Smooth muscle cell (in vitro differentiated cells): ENCODE data around the gene PMEPA1. TPM values are rescaled to one million over a fixed set of nuclear protein-coding genes. Genes with fewer than 3 reads are reported as not detected.

Source experiments
- DNase-seq: peaks from one replicate; lab custom pipeline; 2025; ENCODE audit not compliant: unreplicated experiment; lab: John Stamatoyannopoulos, UW
- H2AFZ ChIP-seq: fragments of 200-600 bp; sonication (generic); 2 replicates; pipeline ENCODE4 v1.6.0; 2016; ENCODE audit warnings: antibody characterized with exemption, low read depth, mild to moderate bottlenecking
- H3F3A ChIP-seq: fragments of 200-600 bp; sonication (generic); 2 replicates; pipeline ENCODE4 v1.6.0; 2017; ENCODE audit warnings: antibody characterized with exemption, low read depth
- H3K27ac ChIP-seq: fragments of 200-600 bp; sonication (generic); 2 replicates; pipeline ENCODE4 v1.5.1; 2016; ENCODE audit warnings: low read depth, mild to moderate bottlenecking
- H3K27me3 ChIP-seq: fragments of 200-600 bp; sonication (generic); 2 replicates; pipeline ENCODE4 v1.6.1; 2016; ENCODE audit warnings: low read depth, mild to moderate bottlenecking
- H3K36me3 ChIP-seq: fragments of 200-600 bp; sonication (generic); 2 replicates; pipeline ENCODE4 v1.5.1; 2016; ENCODE audit warnings: low read depth
- H3K4me1 ChIP-seq: fragments of 200-600 bp; sonication (generic); 2 replicates; pipeline ENCODE4 v1.5.1; 2016; ENCODE audit warnings: low read depth
- H3K4me2 ChIP-seq: fragments of 200-600 bp; sonication (generic); 2 replicates; pipeline ENCODE4 v1.6.0; 2016; ENCODE audit warnings: mild to moderate bottlenecking
- H3K4me3 ChIP-seq: fragments of 200-600 bp; sonication (generic); 2 replicates; pipeline ENCODE4 v1.5.1; 2016; ENCODE audit warnings: mild to moderate bottlenecking
- H3K79me2 ChIP-seq: fragments of 200-600 bp; sonication (generic); 2 replicates; pipeline ENCODE4 v1.6.0; 2016; ENCODE audit warnings: low read depth, mild to moderate bottlenecking
- H3K9ac ChIP-seq: fragments of 200-600 bp; sonication (generic); 2 replicates; pipeline ENCODE4 v1.6.0; 2016; ENCODE audit warnings: low read depth
- H3K9me3 ChIP-seq: fragments of 200-600 bp; sonication (generic); replicated peaks from 2 replicates; pipeline ENCODE4 v1.5.1; 2016; ENCODE audit warnings: low read depth
- H4K20me1 ChIP-seq: fragments of 200-600 bp; sonication (generic); 2 replicates; pipeline ENCODE4 v1.6.0; 2016; ENCODE audit warnings: low read depth
- WGBS: methylation state at CpG from one replicate; pipeline ENCODE4 v1.1.7; 2016; ENCODE audit warnings: low lambda C conversion rate; 5-methylcytosine and 5-hydroxymethylcytosine counted together
- polyA plus RNA-seq: library from polyadenylated mRNA; unstranded; fragments of >200 nt; fragmentation: Nextera tagmentation; extraction: Ambion mirVana; gene quantifications from 2 replicates; pipeline ENCODE4 v1.2.1, GENCODE V29; 2016
- total RNA-seq: library from RNA; depleted of rRNA; stranded (reverse); fragments of >200 nt; gene quantifications from 2 replicates; pipeline ENCODE4 v1.2.3, GENCODE V29; 2014
- TF ChIP-seq, protein P1 (sequence below): fragments of 200-600 bp; sonication (generic); IDR thresholded peaks from 2 replicates; pipeline ENCODE4 v1.5.1; 2017; ENCODE audit warnings: borderline replicate concordance, mild to moderate bottlenecking, antibody characterized with exemption; ENCODE audit not compliant: insufficient read depth, poor library complexity, severe bottlenecking

Gene PMEPA1
- total and polyA plus RNA-seq, 2 experiments from 2014 or later: 37.2 to 81.9 TPM

DNA sequence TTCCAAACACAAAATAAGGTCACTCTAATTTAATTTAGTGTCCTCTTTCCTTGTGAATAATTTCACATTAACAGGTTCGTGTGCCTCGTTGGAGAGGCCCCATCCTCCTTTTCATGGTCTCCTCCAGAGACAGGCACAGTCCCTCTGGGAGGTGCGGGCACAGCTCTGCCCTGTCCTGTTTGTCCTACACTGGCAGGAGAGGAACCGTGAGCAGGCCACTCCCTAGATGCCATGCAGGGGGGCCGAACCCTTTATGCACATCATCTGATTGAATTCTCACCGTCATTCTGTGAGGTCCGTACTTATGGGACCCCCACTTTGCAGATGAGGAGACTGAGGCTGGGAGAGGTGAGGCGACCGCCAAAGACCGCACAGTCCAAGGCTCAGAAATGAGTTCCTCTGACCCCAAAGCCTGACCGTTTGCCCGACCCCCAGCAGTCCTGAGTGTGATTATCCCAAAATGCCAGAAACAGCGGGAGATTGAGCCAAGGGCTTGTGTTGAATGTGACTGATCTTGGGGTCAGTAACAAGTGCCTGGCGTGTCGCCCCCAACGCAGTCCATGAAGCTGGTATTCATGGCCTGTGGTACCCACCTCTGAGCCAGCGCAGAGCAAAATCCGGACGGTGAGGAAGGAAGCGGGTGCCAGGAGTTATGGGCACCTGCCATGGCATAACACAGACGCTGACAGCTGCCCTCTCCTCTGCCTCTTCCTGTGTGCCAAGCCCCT lies 43.5 kb downstream of the PMEPA1 start:
- H3K4me2 ChIP-seq: no peak overlapping the region
- H3K36me3 ChIP-seq: no peaks in the 10 kb centered on the region
- H3K4me1 ChIP-seq: no peaks in the 10 kb centered on the region
- TF ChIP-seq, protein P1, sequence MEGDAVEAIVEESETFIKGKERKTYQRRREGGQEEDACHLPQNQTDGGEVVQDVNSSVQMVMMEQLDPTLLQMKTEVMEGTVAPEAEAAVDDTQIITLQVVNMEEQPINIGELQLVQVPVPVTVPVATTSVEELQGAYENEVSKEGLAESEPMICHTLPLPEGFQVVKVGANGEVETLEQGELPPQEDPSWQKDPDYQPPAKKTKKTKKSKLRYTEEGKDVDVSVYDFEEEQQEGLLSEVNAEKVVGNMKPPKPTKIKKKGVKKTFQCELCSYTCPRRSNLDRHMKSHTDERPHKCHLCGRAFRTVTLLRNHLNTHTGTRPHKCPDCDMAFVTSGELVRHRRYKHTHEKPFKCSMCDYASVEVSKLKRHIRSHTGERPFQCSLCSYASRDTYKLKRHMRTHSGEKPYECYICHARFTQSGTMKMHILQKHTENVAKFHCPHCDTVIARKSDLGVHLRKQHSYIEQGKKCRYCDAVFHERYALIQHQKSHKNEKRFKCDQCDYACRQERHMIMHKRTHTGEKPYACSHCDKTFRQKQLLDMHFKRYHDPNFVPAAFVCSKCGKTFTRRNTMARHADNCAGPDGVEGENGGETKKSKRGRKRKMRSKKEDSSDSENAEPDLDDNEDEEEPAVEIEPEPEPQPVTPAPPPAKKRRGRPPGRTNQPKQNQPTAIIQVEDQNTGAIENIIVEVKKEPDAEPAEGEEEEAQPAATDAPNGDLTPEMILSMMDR: no peak
- H2AFZ ChIP-seq: no peak overlapping the region
- H3K9ac ChIP-seq: no peak overlapping the region
- no peaks in the 10 kb centered on the region for H3K27me3 ChIP-seq
- WGBS: 95% methylated on average over 21 of the region's 21 CpGs
- H3K9me3 ChIP-seq: no peaks in the 10 kb centered on the region
- no peak overlapping the region for H3K27ac ChIP-seq
- H3K4me3 ChIP-seq: no peak overlapping the region
- peaks cover 99% of the 10 kb centered on the region for H4K20me1 ChIP-seq
- no peak for DNase-seq
- no peaks in the 10 kb centered on the region for H3F3A ChIP-seq
- peaks cover 99% of the 10 kb centered on the region for H3K79me2 ChIP-seq

DNA sequence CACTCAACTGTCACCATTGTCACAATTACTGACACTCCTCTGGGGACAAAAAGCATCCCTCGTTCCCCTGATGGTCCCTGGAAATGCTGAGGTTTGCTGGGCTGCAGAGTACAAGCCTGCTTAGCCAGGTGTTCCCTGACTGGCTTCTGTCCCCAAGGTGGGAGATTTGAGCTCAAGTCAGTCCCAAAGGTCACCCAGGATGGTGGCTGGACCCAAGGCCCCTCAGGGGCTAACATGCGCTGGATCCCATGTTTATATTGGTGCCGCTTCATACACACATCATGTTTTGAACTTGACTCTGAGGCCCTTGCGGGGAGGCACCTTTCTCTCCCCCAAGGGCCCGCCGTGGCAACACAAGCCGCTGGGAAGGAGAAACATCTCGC lies 44.2 kb downstream of the PMEPA1 start:
- H3K27ac ChIP-seq: no peak overlapping the region
- H4K20me1 ChIP-seq: peaks cover 99% of the 10 kb centered on the region
- H3K4me2 ChIP-seq: no peak overlapping the region
- H3F3A ChIP-seq: no peaks in the 10 kb centered on the region
- H3K4me3 ChIP-seq: no peak overlapping the region
- TF ChIP-seq, protein P1: no peak
- no peak overlapping the region for H3K9ac ChIP-seq
- H2AFZ ChIP-seq: no peak overlapping the region
- H3K9me3 ChIP-seq: no peaks in the 10 kb centered on the region
- WGBS: 96% methylated on average over 8 of the region's 8 CpGs
- no peaks in the 10 kb centered on the region for H3K36me3 ChIP-seq
- peaks cover 99% of the 10 kb centered on the region for H3K79me2 ChIP-seq
- DNase-seq: no peak
- no peaks in the 10 kb centered on the region for H3K27me3 ChIP-seq
- no peaks in the 10 kb centered on the region for H3K4me1 ChIP-seq

DNA sequence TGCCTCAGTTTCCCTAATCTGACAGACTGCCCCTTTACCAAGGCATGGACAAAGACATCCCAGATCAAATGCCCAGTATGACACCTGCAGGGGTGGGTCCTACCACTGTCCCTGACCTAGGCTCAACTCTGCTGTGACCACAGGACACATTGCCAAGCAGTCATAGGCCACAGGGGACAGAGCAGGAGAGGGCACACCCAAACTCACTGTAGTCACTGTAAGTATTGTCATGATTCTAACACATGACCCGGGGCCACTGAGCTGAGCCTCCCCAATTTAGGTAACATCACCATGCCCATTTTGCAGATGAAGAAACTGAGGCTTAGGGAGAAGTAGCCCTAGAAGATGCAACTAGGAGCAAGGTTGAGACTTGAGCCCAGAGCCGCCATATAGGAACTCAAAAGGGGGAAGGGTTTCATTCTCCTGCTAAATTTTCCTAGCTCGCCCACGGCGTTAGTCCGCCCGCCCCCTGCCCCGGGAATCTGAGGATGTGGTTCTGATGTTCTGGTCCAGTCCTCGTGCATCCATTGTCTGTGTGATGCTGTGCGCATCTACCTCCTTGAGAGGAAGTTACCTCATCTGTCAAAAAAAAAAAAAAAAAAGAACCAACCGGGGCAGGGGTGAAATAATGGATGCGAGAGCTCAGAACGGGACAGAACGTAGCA lies 44.8 kb downstream of the PMEPA1 start:
- WGBS: 90% methylated on average over 14 of the region's 14 CpGs
- H3K27me3 ChIP-seq: no peaks in the 10 kb centered on the region
- H3K4me3 ChIP-seq: no peak overlapping the region
- no peak overlapping the region for H3K27ac ChIP-seq
- no peaks in the 10 kb centered on the region for H3K4me1 ChIP-seq
- no peak for DNase-seq
- no peaks in the 10 kb centered on the region for H3K36me3 ChIP-seq
- no peak overlapping the region for H3K9ac ChIP-seq
- no peak overlapping the region for H3K4me2 ChIP-seq
- peaks cover 99% of the 10 kb centered on the region for H4K20me1 ChIP-seq
- H2AFZ ChIP-seq: no peak overlapping the region
- no peaks in the 10 kb centered on the region for H3F3A ChIP-seq
- H3K9me3 ChIP-seq: no peaks in the 10 kb centered on the region
- H3K79me2 ChIP-seq: peaks cover 99% of the 10 kb centered on the region
- TF ChIP-seq, protein P1: no peak
